GM19395 (cell line): ENCODE data around the gene RAP1GAP.

Experiments
- ATAC-seq: cut with Tn5 transposase; IDR thresholded peaks from one replicate; pipeline ENCODE4 v1.9.1; 2021; ENCODE audit warnings: mild to moderate bottlenecking, moderate library complexity; ENCODE audit not compliant: unreplicated experiment

RAP1GAP gene

DNA sequence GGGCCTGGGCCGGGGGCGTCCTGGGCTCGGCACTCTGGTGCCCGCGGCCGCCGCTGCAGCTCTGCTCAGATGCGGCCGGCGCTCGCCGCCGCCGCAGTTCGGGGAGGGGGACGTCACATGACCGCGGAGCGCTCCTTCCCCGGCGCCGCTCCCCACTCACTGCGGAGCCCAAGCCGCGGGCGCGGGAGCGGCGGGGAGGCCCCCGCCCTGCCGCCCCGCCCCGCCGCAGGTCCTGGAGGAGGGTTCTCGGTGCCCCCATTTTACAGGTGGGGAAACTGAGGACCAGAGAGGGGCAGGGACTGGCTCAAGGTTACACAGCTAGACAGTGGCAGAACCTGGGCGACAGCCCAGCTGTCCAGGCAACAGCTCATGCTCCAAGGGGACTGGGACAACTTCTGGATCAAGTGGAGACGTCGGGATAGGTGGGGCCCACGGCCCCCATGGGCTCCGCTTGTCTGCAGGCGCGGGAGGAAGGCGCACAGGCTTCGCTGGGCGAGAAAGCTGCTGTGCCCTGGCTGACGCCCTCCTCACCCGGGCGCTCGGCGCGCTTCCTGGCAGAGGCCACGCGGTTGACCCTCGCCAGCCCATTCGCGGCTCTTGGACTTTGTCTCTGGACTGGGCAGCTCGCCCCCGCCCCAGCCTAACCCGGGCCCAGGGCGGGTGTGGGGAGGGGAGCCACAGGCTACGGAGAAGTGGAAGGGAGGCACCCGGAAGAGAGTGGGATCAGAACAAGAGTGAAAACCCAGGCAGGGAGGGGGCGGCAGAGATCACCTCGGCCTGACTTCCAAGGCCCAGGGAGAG, at the start of gene RAP1GAP:
Gene RAP1GAP, minus strand, starts transcription at position 100 of the 801 bp plus-strand sequence. CDS start 49,325 bp downstream, outside the sequence.
- no peak for ATAC-seq

- ATAC-seq, result no peak
These were observed 47.0 kb upstream of the RAP1GAP start for GRCh38 chr1:21716169-21716568.

GRCh38 chr1:21707891-21708290, 38.7 kb upstream of the RAP1GAP start:
- ATAC-seq, result no peak

- ATAC-seq, result no peak
These were observed 38.1 kb upstream of the RAP1GAP start for GRCh38 chr1:21707086-21707840.

GRCh38 chr1:21706151-21706835, 37.1 kb upstream of the RAP1GAP start:
- no peak for ATAC-seq

DNA sequence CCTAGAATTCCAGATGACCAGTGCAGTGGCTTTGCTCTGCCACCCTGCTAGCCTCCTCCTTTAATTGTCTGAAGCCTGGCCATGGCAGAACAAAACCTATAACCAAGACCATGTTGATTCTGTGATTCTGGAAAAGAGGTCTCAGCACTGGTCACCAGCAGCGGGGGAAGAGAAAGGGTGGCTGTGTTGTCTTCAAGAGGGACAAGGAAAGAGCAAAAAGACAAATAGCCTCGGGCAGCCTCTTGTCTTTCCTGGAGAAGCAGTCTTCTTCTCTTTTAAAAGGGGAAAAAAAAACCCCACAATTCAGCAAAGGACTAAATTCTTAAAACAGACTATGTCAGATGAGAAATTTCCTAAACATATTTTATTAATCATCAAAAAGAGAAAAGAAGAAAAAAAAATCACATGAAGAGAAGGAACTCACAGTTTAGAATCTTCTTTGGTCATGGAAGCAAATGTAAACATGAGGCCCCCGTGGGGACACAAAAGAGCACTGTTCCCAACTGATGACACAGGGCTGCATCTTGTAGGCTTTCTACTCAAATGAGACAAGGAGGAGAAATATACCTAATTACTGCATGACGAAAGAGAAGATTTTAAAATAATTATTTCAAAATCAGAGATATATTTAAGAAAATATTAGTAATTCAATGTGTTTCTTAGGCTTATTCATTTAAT, 36.3 kb upstream of the RAP1GAP start:
- no peak for ATAC-seq

DNA sequence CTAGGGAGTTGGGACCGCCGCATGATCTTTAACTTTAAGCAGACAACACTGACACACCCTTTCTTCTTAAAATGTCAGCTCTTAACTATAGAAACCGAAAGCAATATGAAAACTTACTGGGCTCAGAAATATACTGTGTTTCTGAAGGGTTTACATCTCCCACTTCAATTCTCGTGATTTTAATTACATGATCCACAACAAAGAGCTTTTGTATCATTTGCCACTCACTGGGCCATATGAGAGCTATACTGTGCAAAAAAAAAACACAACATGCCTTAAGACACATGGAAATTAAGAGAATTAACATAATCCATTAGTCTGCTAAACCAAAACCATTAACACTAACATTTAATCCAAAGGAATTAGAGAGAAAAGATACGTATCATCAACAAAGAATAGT, 35.0 kb upstream of the RAP1GAP start:
- ATAC-seq, result no peak

DNA sequence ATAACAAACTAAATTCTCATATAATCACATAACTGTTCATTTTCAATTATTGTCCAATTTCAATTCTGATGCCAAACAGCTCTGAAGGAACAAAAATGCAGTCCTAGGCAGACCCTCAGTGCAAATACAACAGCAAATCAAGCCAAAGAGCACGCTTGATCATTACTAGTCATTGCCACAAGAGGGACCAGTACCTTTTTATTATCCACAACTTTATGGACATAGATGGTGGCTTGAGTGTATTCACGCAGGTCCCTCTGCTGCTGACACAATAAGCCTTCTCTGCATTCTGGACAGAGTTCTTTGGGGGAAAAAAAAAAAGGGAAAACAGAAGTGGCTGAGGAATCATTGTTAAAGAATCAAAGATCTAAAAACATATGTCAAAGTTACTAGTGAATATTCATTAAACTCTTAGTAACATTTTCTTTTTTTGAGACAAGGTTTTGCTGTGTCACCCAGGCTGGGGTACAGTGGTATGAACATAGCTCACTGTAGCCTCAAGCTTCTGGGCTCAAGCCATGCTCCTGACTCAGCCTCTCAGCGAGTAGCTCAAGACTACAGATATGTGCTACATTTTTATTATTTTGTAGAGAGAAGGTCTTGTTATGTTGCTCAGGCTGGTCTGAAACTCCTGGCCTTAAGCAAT, 34.3 kb upstream of the RAP1GAP start:
- no peak for ATAC-seq

DNA sequence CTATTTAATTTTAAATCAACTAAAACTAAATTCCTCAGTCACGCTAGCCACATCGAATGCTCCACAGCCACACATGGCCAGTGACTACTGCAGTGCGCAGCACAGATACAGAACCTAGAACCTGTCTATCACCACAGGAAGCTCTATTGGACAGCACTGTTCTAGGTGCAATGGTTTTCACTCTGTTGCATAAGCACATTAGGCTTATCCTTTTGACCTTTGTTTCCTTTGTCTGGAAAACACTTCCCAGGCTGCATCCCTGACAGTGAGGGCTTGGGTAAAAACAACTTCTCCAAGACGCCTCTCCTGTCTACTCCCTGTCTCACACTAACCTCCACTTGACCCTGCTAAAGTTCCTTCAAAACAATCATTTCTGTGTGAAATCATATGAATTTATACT, 33.6 kb upstream of the RAP1GAP start:
- no peak for ATAC-seq

DNA sequence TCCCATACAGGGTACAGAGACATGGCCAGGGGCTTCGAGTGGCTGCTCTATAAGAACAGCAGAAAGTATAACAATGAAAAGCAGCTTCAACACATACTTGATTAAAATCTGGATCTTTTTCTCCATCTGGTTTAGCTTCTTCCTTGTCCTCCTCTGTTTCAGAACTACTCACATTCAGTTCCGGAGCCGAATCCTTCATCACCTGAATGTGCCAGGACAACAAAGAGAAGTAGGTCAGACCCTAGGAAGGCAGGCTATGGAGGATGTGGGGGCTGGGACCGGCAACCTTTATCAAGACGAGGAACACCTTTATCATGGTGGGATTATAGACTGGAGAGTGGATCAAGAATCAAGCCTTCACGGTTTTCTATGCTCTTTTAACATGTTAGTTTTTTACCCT, 32.2 kb upstream of the RAP1GAP start:
- ATAC-seq, result no peak

DNA sequence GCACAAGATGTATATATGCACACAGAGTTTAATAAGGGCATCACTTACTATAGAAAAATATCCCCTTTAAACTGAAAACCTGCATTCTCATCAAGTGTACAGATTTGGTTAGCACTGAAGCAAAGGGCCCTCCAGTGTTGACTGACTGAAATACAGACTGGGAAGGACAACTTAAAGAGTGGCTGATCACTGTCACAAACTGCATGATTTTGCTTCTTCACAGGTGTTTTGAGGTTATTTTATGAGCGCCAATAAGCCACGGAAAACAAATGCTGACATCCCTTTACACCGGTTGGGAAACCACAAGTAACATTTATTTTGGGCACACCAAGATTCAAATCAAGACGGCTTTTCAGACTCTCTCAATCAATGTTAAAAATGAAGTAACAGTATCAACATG, 30.9 kb upstream of the RAP1GAP start:
- ATAC-seq, result no peak

GRCh38 chr1:21696931-21697330, 27.8 kb upstream of the RAP1GAP start:
- no peak for ATAC-seq

GRCh38 chr1:21693732-21694131, 24.6 kb upstream of the RAP1GAP start:
- ATAC-seq, result no peak

DNA sequence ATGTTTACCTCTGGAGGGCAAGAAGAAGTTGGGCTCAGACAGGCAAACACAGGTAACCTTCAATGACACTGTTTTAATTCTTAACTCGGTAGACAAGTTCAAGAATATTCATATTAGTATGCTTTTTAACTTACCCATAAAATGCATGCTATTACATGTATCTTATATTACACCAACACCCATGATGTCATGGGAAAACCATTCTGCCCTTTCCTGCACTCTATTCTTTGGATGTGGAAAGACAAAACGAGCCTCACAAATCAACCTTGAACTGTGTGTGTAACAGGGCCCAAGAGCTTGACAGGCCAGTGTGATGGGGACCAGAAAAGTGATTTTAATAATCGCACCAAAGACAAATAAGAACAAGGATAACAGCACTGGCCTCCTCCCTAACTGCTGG, 22.6 kb upstream of the RAP1GAP start:
- no peak for ATAC-seq

- no peak for ATAC-seq
These were observed 20.7 kb upstream of the RAP1GAP start for GRCh38 chr1:21689661-21690372.

GRCh38 chr1:21687081-21687529, 17.9 kb upstream of the RAP1GAP start:
- ATAC-seq, result no peak

- no peak for ATAC-seq
These were observed 17.0 kb upstream of the RAP1GAP start for GRCh38 chr1:21685946-21686678.

GRCh38 chr1:21681426-21681825, 12.3 kb upstream of the RAP1GAP start:
- no peak for ATAC-seq

GRCh38 chr1:21680918-21681317, 11.8 kb upstream of the RAP1GAP start:
- ATAC-seq, result no peak
